H4 (cell line): ENCODE data around the gene SYNC. TPM values are rescaled to one million over a fixed set of nuclear protein-coding genes. Genes with fewer than 3 reads are reported as not detected.
"Not testable (repeated sequence)": the region's sequence is repeated elsewhere in the genome, so short reads cannot be mapped to it uniquely, and the experiment has no call there.

Experiments
- DNase-seq: peaks from one replicate; pipeline ENCODE4 v3.0.0-alpha.2; 2015; ENCODE audit warnings: low spot score
- total RNA-seq: library from RNA; depleted of rRNA; stranded (reverse); fragments of >200 nt; shearing (Covaris generic); gene quantifications from 2 replicates; pipeline ENCODE4 v1.2.3, GENCODE V29; 2014

The SYNC gene
- total RNA-seq, 1 experiment from 2014 or later: 20.7 TPM

DNA sequence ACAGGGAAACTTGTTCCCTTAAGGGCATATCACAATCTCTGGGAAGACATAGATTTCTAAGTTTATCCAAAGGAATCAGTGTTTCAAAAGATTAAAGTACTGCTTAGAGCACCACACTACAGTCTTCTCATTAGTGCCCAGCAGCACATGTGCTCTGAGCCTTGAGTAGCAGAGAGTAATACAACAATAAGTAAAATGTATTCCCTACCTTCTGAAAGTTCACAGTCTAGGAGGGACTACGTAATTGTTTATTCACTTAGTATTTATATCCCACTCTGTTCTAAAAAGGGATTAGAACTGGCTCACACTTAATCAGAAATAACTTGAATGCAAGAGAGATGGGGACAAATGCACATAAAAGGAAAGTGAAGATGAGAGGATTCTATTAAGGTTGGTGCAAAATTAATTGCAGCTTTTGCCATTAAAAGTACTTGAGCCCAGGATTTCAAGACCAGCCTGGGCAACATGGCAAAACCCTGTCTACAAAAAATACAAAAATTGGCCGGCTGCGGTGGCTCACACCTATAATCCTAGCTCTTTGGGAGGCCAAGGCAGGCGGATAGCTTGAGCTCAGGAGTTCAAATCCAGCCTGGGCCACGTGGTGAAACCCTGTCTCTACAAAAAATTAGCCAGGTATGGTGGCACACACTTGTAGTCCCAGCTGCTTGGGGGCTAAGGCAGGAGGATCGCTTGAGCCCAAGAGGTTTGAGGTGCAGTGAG, 9.0 kb downstream of the SYNC start:
- no peak for DNase-seq

DNA sequence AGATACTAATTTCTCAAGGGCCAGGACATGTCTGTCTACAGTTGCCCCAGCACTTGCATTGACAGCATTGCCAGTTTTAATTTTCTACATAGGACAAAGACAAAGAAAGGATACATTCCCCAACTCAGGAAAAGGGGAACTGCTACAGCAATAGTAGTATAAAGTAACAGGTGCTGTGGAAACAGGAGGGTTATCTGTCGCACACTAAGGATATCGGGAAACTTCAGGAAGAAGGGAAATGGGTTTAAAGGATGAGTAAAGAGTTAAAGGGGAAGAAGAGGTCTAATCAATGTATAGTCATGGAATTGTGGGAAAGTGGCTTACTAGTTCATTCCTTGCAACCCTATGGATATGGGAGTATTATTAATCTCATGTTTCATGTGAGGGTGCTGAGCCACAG, 16.2 kb downstream of the SYNC start:
- DNase-seq: no peak

DNA sequence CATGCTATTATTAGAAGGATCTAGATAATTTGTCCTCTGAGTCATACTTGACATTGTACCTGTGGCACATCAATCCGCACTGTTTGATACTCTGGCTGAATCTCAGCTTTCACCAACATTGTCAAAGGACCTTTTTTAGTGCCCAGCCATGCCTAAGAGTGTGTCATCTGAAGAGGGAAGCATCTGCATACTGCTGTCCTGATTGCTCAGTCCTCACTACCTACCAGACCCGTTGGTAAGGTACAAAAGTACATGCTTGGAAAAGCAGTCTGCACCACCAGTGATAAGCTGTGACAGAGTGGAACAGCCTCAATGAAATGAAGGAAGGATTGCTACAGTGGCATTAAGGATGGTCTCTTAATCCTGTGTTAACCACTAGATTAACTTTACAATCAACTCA, 17.1 kb downstream of the SYNC start:
- DNase-seq: no peak

GRCh38 chr1:32684167-32684811, 18.3 kb downstream of the SYNC start:
- DNase-seq: no peak

- no peak for DNase-seq
These were observed 19.2 kb downstream of the SYNC start for GRCh38 chr1:32683397-32683796.

DNA sequence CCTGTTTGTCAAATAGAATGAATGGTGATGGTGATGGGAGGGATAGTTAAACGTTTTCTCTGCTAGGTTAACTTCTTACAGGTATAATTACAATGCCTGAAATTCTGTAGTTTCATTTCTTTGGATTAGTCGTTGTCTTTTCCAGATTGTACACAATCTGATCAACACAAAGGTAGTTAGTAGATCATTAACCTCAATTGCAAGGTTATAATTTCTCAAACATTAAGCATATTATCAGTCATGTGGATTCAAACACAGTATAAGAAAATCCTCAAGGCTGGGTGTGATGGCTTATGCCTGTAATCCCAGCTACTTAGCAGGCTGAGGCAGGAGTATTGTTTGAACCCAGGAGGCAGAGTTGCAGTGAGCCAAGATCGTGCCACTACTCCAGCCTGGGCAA, 20.6 kb downstream of the SYNC start:
- no peak for DNase-seq

GRCh38 chr1:32681509-32681908, 21.1 kb downstream of the SYNC start:
- DNase-seq: no peak

- DNase-seq: no peak
These were observed 21.9 kb downstream of the SYNC start for GRCh38 chr1:32680642-32681041.

DNA sequence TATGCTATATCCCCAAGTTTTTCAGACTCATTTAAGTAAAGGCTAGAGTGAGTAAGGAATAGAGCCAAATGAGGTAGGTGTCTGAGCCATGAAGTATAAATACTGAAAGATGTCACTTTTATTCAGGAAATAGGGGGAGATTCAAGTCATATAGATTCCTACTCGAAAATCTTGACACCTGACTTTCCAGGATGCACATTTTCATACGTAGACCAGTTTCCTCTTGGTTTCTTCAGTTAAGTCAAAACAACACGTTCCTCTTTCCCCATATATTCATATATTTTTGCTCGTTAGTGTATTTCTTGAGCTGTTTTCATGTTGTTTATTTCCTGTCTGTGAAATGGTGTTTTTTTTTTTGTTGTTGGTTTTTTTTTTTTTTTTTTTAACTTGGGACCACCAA, 22.6 kb downstream of the SYNC start:
- DNase-seq: not testable (repeated sequence)

GRCh38 chr1:32676945-32677344, 25.6 kb downstream of the SYNC start:
- DNase-seq: no peak

- not testable (repeated sequence) for DNase-seq
These were observed 33.9 kb downstream of the SYNC start for GRCh38 chr1:32668716-32669115.

DNA sequence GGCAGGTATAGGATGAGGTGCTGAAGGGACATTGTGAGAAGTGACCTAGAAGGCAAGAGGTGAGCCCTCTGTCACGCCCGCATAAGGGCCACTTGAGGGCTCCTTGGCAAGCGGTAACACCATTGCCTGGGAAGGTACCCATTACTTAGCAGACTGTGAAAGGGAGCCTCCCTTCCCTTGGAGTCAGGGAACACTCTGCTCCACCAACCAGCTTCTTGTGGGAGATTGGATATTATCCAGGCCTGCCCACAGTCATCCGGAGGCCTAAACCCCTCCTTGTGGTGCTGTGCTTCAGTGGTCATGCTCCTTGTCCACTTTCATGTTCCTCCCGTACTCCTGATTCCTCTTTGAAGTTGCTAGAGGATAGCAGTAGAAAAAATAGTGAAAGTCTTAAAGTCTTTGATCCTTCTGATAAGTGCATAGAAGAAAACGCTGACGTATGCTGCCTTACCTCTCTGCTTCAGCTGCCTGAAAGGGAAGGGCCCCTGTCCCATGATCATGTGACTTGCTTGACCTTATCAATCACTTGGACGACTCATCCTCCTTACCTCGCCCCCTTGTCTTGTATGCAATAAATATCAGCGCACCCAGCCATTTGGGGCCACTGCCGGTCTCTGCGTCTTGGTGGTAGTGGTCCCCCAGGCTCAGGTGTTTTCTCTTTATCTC, 35.5 kb downstream of the SYNC start:
- no peak for DNase-seq

DNA sequence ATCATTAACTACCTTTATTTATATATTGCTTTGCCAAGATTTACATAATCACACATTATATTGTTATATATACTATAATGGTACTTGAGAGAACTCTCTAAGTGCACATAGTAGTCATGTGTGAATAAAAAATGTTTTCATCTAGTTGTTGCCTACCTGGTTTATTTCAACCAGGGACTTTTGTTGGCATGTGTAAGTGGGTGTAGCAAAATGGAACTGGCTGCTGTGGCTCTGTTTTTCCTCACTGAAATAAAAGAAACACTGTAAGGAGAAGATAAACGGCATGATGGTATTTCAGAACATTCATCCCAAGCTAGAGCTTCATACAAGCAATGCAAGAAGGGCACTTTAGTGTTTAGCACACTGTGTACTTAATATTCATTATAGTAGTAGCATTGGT, 36.7 kb downstream of the SYNC start:
- DNase-seq: no peak

GRCh38 chr1:32659581-32659980, 43.0 kb downstream of the SYNC start:
- no peak for DNase-seq

GRCh38 chr1:32652244-32652962, 50.2 kb downstream of the SYNC start:
- DNase-seq: no peak

- DNase-seq: peak; percentile 8
These were observed 51.0 kb downstream of the SYNC start for GRCh38 chr1:32651461-32652073.

DNA sequence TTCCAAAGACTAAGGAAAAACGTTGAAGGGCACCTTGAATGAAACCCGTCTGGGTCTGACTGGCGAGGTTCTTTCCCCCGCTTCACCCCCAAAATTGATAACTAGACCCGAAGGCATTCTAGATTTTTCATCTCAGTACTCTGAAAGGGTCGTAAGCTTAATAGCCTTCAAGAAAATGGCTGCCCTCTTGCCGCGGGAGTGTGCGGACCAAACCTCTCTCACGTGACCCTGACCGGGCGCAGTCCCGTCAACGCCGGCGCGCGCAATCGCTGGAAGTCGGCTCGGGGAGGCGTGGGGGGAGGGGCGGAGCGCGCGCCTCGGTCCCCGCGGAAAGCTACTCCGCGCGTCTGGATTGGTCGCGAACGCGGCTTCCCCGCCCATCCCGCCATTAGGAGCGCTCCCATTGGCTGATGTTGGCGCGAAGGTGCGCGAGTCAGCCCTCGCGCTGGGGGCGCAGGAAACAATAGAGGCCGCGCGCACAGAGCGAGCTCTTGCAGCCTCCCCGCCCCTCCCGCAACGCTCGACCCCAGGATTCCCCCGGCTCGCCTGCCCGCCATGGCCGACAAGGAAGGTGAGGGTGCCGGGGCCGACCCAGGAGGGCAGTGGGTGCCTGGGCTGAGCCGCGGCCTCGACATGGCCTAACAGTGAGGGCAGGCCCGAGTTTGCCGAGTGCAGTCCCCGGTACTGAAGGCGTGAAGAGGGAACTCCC, 51.7 kb downstream of the SYNC start, which contains the start of gene RBBP4:
TSS of gene RBBP4 (plus strand) at position 457 of the 709 bp plus-strand sequence. CDS start at position 556, 99 bp downstream.
- DNase-seq: peak; percentile 96

DNA sequence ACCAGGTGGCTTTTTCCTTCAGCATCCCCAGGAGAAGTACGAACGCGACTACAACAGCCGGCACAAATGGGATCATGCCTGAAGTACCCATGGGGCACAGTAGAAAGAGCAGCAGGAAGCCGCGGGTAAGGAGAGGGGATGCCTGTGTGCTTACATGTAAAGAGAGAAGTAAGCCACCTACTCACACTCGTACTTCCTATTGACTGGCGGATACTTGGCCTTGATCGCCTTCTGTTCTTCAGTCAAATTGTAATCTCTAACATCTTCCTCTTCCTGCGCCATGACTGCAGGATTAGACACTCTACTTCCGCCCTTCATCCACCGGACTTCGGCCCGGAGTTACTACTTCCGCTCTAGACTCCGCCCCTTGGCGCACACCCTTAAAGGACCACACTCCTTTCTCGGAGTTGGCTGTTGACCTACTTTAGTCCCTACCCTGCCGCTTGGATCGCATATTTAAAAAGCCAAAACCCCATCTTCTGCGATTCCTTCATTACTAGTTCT, 52.3 kb downstream of the SYNC start, which contains the start of gene ZBTB8OS:
TSS of gene ZBTB8OS (minus strand) at position 303 of the 504 bp plus-strand sequence. CDS start at position 282, 21 bp downstream.
- DNase-seq: peak; percentile 94

DNA sequence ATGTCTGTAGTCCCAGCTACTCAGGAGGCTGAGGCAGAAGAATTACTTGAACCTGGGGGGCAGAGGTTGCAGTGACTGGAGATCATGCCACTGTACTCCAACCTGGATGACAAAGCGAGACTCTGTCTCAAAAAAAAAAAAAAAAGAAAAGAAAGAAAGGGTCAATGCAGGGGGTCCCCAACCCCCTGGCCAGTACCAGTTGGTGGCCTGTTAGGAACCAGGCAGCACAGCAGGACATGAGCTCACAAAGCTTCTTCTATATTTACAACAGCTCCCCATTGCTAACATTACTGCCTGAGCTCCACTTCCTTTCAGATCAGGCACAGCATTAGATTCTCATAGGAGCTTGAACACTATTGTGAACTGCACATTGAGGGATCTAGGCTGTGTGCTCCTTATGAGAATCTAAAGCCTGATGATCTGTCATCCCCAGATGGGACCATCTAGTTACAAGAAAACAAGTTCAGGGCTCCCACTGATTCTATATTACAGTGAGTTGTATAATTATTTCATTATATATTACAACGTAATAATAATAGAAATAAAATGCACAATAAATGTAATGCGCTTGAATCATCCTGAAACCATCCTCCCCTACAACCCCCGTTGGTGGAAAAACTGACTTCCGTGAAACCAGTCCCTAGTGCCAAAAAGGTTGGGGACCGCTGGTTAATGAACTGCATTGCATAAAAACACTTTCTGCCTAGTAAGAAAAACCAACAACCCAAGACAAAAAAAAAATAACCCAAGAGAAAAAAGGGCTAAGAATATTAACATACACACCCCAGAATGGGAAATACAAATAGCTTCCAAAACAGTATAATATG, 55.0 kb downstream of the SYNC start:
- no peak for DNase-seq

- no peak for DNase-seq
These were observed 58.1 kb downstream of the SYNC start for GRCh38 chr1:32644426-32644825.
